Neuronal stem cell (in vitro differentiated cells): Measurements from ENCODE around the gene EYA3.

Experiments used
- DNase-seq: peaks from one replicate; pipeline ENCODE4 v3.0.0-alpha.2; 2013; ENCODE audit warnings: low spot score
- H2AFZ ChIP-seq: one replicate; pipeline ENCODE4 v1.6.1; 2013; ENCODE audit warnings: mild to moderate bottlenecking, low read length, inconsistent platforms
- H2AK5ac ChIP-seq: 2 replicates; pipeline ENCODE4 v1.6.1; 2013; ENCODE audit warnings: low read depth, mild to moderate bottlenecking, inconsistent platforms, low read length, moderate library complexity, mixed read lengths
- H2BK120ac ChIP-seq: 2 replicates; pipeline ENCODE4 v1.6.1; 2013; ENCODE audit warnings: low read depth, mild to moderate bottlenecking, inconsistent platforms, low read length, moderate library complexity, mixed read lengths
- H2BK12ac ChIP-seq: one replicate; pipeline ENCODE4 v1.6.1; 2013; ENCODE audit warnings: low read length, inconsistent platforms
- H2BK15ac ChIP-seq: 2 replicates; pipeline ENCODE4 v1.6.1; 2013; ENCODE audit warnings: mild to moderate bottlenecking, low read length, inconsistent platforms, mixed read lengths
- H2BK5ac ChIP-seq: one replicate; pipeline ENCODE4 v1.6.1; 2013; ENCODE audit warnings: inconsistent platforms, mild to moderate bottlenecking, low read length, moderate library complexity
- H3K14ac ChIP-seq: one replicate; pipeline ENCODE4 v1.6.1; 2013; ENCODE audit warnings: low read length, inconsistent platforms
- H3K18ac ChIP-seq: 2 replicates; pipeline ENCODE4 v1.6.1; 2013; ENCODE audit warnings: low read length, inconsistent platforms
- H3K23ac ChIP-seq: 2 replicates; pipeline ENCODE4 v1.6.1; 2013; ENCODE audit warnings: low read depth, mild to moderate bottlenecking, mixed read lengths, low read length, inconsistent platforms; ENCODE audit not compliant: poor library complexity
- H3K27ac ChIP-seq: replicated peaks from 3 replicates; pipeline ENCODE4 v1.5.1; 2013; ENCODE audit warnings: low read length, inconsistent platforms
- H3K27me3 ChIP-seq, 3 experiments: 2 replicates each; pipeline ENCODE4 v1.6.1; 2013; ENCODE audit warnings: low read length in 3 of 3, mild to moderate bottlenecking in 2 of 3, inconsistent platforms in 1 of 3, low read depth in 1 of 3, mixed read lengths in 1 of 3, moderate library complexity in 1 of 3; ENCODE audit not compliant: control insufficient read depth in 3 of 3, insufficient read depth in 3 of 3
- H3K36me3 ChIP-seq, 2 donors: replicated peaks in 1 of 2; 2 replicates each; pipeline ENCODE4 v1.6.1; 2013; ENCODE audit warnings: low read length in 2 of 2; ENCODE audit not compliant: control insufficient read depth in 2 of 2, insufficient read depth in 2 of 2
- H3K4ac ChIP-seq: 2 replicates; pipeline ENCODE4 v1.6.1; 2013; ENCODE audit warnings: inconsistent platforms, mild to moderate bottlenecking, low read length, moderate library complexity
- H3K4me1 ChIP-seq, 2 donors: 1 replicate in 1 of 2; 2 replicates in 1 of 2; pipeline ENCODE4 v1.6.1; 2013; ENCODE audit warnings: low read length in 2 of 2, low read depth in 1 of 2; ENCODE audit not compliant: control insufficient read depth in 2 of 2, insufficient read depth in 1 of 2
- H3K4me2 ChIP-seq: one replicate; pipeline ENCODE4 v1.6.1; 2013; ENCODE audit warnings: mild to moderate bottlenecking, low read length, inconsistent platforms; ENCODE audit not compliant: insufficient read depth, poor library complexity, severe bottlenecking
- H3K4me3 ChIP-seq, 2 donors: 2 replicates each; pipeline ENCODE4 v1.5.1; 2013; ENCODE audit warnings: low read length in 2 of 2, mild to moderate bottlenecking in 2 of 2, inconsistent platforms in 1 of 2, moderate library complexity in 1 of 2
- H3K79me1 ChIP-seq: one replicate; pipeline ENCODE4 v1.6.1; 2013; ENCODE audit warnings: low read depth, mild to moderate bottlenecking, inconsistent platforms, low read length, moderate library complexity
- H3K9ac ChIP-seq: one replicate; pipeline ENCODE4 v1.6.1; 2013; ENCODE audit warnings: mild to moderate bottlenecking, low read depth, low read length, inconsistent platforms; ENCODE audit not compliant: poor library complexity
- H3K9me3 ChIP-seq, 2 donors: replicated peaks in 1 of 2; 2 replicates each; pipeline versions ENCODE3 to v1.6.1; 2013; ENCODE audit warnings: low read length in 2 of 2, mild to moderate bottlenecking in 2 of 2, inconsistent platforms in 1 of 2, low read depth in 1 of 2, mixed read lengths in 1 of 2, moderate library complexity in 1 of 2; ENCODE audit not compliant: control insufficient read depth in 2 of 2, insufficient read depth in 1 of 2
- H4K8ac ChIP-seq: one replicate; pipeline ENCODE4 v1.6.1; 2013; ENCODE audit warnings: low read depth, mild to moderate bottlenecking, inconsistent platforms, low read length, moderate library complexity
- H4K91ac ChIP-seq: one replicate; pipeline ENCODE4 v1.6.1; 2013; ENCODE audit warnings: low read length, low read depth, mild to moderate bottlenecking, inconsistent platforms; ENCODE audit not compliant: poor library complexity
- WGBS, 2 donors: extraction: QIAGEN DNeasy Blood & Tissue Kit; methylation state at CpG; one replicate each; pipeline ENCODE4 v1.1.7; 2013; ENCODE audit warnings: missing lambda C conversion rate in 2 of 2, mixed read lengths in 1 of 2; ENCODE audit not compliant: insufficient read length in 2 of 2, insufficient replicate concordance in 1 of 2; ENCODE audit errors: extremely low coverage in 2 of 2; 5-methylcytosine and 5-hydroxymethylcytosine counted together

The EYA3 gene

DNA sequence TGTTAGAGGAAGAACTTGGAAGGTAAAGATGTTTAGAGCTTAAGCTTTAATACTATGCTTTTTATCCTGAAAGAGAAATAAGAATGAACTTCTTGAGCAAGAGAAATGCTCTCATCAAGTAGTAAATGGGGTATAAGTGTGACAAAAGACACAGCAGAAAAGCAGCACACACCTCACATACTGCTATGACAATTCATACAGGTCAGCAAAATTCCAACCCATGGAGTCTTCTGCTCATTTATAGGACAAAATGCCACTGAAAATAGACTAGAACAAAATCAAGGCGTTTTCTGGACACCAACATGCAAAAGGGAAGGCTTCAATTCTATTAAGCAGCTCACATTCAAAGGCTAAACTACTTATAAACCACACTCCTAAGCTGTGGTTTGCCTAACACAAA is 61.2 kb downstream of the EYA3 start:
- Histone ChIP-seq H3K9ac (no peak overlapping the region), H3K4me3 (no peak overlapping the region)
- WGBS, 2 donors = no CpG with 5 or more reads among the region's 1 CpG

GRCh38 chr1:28026329-28026728 is 62.1 kb downstream of the EYA3 start:
- H2BK12ac ChIP-seq = no peak overlapping the region
- H3K9me3 ChIP-seq = no peaks in the 10 kb centered on the region
- H3K18ac ChIP-seq = no peak overlapping the region
- no peak overlapping the region for H4K8ac ChIP-seq
- no peak overlapping the region for H3K14ac ChIP-seq
- H3K4me1 ChIP-seq = peaks cover 0 to under 1% of the 10 kb centered on the region in 2 donors
- no peaks in the 10 kb centered on the region for H3K27me3 ChIP-seq
- H3K79me1 ChIP-seq = no peaks in the 10 kb centered on the region
- no peak overlapping the region for H3K4me3 ChIP-seq
- no peak for DNase-seq
- no peak overlapping the region for H2BK120ac ChIP-seq
- H3K27ac ChIP-seq = no peak overlapping the region
- no peak overlapping the region for H2BK5ac ChIP-seq
- H3K4ac ChIP-seq = no peak overlapping the region
- no peak overlapping the region for H2AK5ac ChIP-seq
- no peak overlapping the region for H2AFZ ChIP-seq
- H3K36me3 ChIP-seq = peaks cover 2 to 29% of the 10 kb centered on the region in 2 donors
- H3K4me2 ChIP-seq = no peak overlapping the region
- no peak overlapping the region for H2BK15ac ChIP-seq
- H4K91ac ChIP-seq = no peak overlapping the region
- WGBS, 2 donors = no CpG with 5 or more reads among the region's 3 CpGs
- H3K23ac ChIP-seq = no peak overlapping the region
- no peak overlapping the region for H3K9ac ChIP-seq

More for the DNA sequence above, 61.2 kb downstream of the EYA3 start:
- H3K18ac ChIP-seq = no peak overlapping the region
- H4K91ac ChIP-seq = no peak overlapping the region
- no peak overlapping the region for H4K8ac ChIP-seq
- H2BK12ac ChIP-seq = no peak overlapping the region
- H2AK5ac ChIP-seq = no peak overlapping the region
- no peaks in the 10 kb centered on the region for H3K9me3 ChIP-seq
- peaks cover 2 to 29% of the 10 kb centered on the region in 2 donors for H3K36me3 ChIP-seq
- H2BK5ac ChIP-seq = no peak overlapping the region
- H2BK120ac ChIP-seq = no peak overlapping the region
- H3K27ac ChIP-seq = no peak overlapping the region
- H3K79me1 ChIP-seq = no peaks in the 10 kb centered on the region
- no peak overlapping the region for H2AFZ ChIP-seq
- no peak overlapping the region for H2BK15ac ChIP-seq
- H3K27me3 ChIP-seq = no peaks in the 10 kb centered on the region
- H3K14ac ChIP-seq = no peak overlapping the region
- no peaks in the 10 kb centered on the region for H3K4me1 ChIP-seq
- H3K4me2 ChIP-seq = no peak overlapping the region
- DNase-seq = no peak
- no peak overlapping the region for H3K23ac ChIP-seq
- H3K4ac ChIP-seq = no peak overlapping the region

DNA sequence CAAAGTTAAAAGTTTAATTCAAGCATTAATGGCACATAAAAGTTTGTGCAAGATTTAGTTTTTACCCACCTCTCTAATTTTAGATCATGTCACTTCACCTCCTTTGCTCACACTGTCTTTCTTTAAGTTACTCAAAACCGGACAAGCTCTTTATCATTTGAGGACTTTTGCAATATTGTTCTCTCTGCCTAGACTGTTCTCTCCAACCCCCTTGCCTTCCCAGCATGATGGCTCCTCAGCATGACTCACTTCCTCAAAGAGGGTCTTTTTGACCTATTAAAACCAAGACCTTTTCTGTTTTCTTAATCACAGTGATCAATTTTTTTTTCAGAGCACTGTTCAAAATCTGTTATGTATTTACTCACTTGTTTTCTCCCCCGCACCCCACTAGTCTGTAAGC is 67.3 kb downstream of the EYA3 start:
- no peak overlapping the region for H3K4me2 ChIP-seq

GRCh38 chr1:28010969-28011368 is 77.4 kb downstream of the EYA3 start:
- Histone ChIP-seq H2AFZ (no peak overlapping the region), H3K4ac (no peak overlapping the region), H3K18ac (no peak overlapping the region), H3K27ac (no peak overlapping the region), H3K4me2 (no peak overlapping the region), H3K23ac (no peak overlapping the region), H4K8ac (no peak overlapping the region), H2BK5ac (no peak overlapping the region), H3K14ac (no peak overlapping the region), H2BK120ac (no peak overlapping the region), H3K4me1 (no peaks in the 10 kb centered on the region), H3K79me1 (no peaks in the 10 kb centered on the region), H2AK5ac (no peak overlapping the region), H3K9me3 (no peaks in the 10 kb centered on the region), H2BK15ac (no peak overlapping the region), H4K91ac (no peak overlapping the region), H3K36me3 (peaks cover 5 to 66% of the 10 kb centered on the region in 2 donors), H2BK12ac (no peak overlapping the region), H3K9ac (no peak overlapping the region), H3K4me3 (no peak overlapping the region), H3K27me3 (no peaks in the 10 kb centered on the region)
- DNase-seq = no peak
- WGBS, 2 donors = no CpG with 5 or more reads among the region's 1 CpG

More for the DNA sequence above, 67.3 kb downstream of the EYA3 start:
- H2BK5ac ChIP-seq = no peak overlapping the region
- no peak overlapping the region for H2BK12ac ChIP-seq
- H3K4me1 ChIP-seq = peaks cover 0 to 8% of the 10 kb centered on the region in 2 donors
- H3K4me3 ChIP-seq = no peak overlapping the region
- no peak overlapping the region for H3K23ac ChIP-seq
- no peak overlapping the region for H3K18ac ChIP-seq
- peaks cover 3 to 44% of the 10 kb centered on the region in 2 donors for H3K36me3 ChIP-seq
- H4K8ac ChIP-seq = no peak overlapping the region
- H2AK5ac ChIP-seq = no peak overlapping the region
- H3K4ac ChIP-seq = no peak overlapping the region
- no peak overlapping the region for H3K27ac ChIP-seq
- DNase-seq = no peak
- H2AFZ ChIP-seq = no peak overlapping the region
- H3K9me3 ChIP-seq = peaks cover 0 to 5% of the 10 kb centered on the region in 2 donors
- H3K79me1 ChIP-seq = no peaks in the 10 kb centered on the region
- no CpG with 5 or more reads among the region's 2 CpGs for WGBS, 2 donors
- H3K27me3 ChIP-seq = no peaks in the 10 kb centered on the region
- H3K9ac ChIP-seq = no peak overlapping the region
- no peak overlapping the region for H3K14ac ChIP-seq
- H2BK15ac ChIP-seq = no peak overlapping the region
- H2BK120ac ChIP-seq = no peak overlapping the region
- no peak overlapping the region for H4K91ac ChIP-seq
